K562 (cell line): Measurements from ENCODE around the gene UPK2.
"Not testable (repeated sequence)": the region's sequence is repeated elsewhere in the genome, so short reads cannot be mapped to it uniquely, and the experiment has no call there.

ENCODE experiments used
- CBX2 ChIP-seq: fragments of 200-600 bp; sonication (generic); IDR thresholded peaks from one replicate; pipeline ENCODE4 v1.6.1; 2012; ENCODE audit warnings: mild to moderate bottlenecking, low read length, inconsistent platforms; ENCODE audit not compliant: insufficient read depth, poor library complexity, severe bottlenecking
- EZH2 ChIP-seq: IDR thresholded peaks from 2 replicates; pipeline ENCODE4 v1.6.1; 2012; ENCODE audit warnings: low read depth, mild to moderate bottlenecking, inconsistent platforms, low read length, borderline replicate concordance
- HMG20B ChIP-seq: fragments of 250-450 bp; sonication (Bioruptor Pico); IDR thresholded peaks from 2 replicates; pipeline ENCODE4 v1.5.0; 2021; ENCODE audit warnings: mild to moderate bottlenecking
- KLF6 ChIP-seq: fragments of 250-450 bp; sonication (Bioruptor Pico); IDR thresholded peaks from 2 replicates; pipeline ENCODE4 v1.4.0; 2020; ENCODE audit warnings: mild to moderate bottlenecking, moderate library complexity, borderline replicate concordance
- MTF1 ChIP-seq: fragments of 250-450 bp; sonication (Bioruptor Pico); IDR thresholded peaks from 2 replicates; pipeline ENCODE4 v1.9.0; 2021; ENCODE audit warnings: moderate library complexity, mild to moderate bottlenecking, inconsistent platforms, borderline replicate concordance
- POLR2A ChIP-seq: fragments of 450-650 bp; conservative IDR thresholded peaks from 2 replicates; pipeline ENCODE4 v1.6.1; 2016
- TCF7L2 ChIP-seq: fragments of 150-350 bp; IDR thresholded peaks from 2 replicates; pipeline ENCODE4 v1.6.1; 2016; ENCODE audit warnings: low read depth, mild to moderate bottlenecking, low read length, moderate library complexity
- ZNF232 ChIP-seq: sonication (generic); formaldehyde crosslinking; IDR thresholded peaks from 2 replicates; pipeline ENCODE4 v1.8.0; 2022; ENCODE audit warnings: mild to moderate bottlenecking, missing genetic modification reagents
- TF ChIP-seq, protein P1 (sequence below), 3 experiments: IDR thresholded peaks in 2 of 3; conservative IDR thresholded peaks in 1 of 3; 2 replicates each; pipeline ENCODE4 v1.5.1; 2011 to 2012; ENCODE audit warnings: low read length in 3 of 3, mild to moderate bottlenecking in 3 of 3, control low read depth in 2 of 3, improper control_type of control experiment in 1 of 3, inconsistent platforms in 1 of 3, low read depth in 1 of 3, mixed read lengths in 1 of 3, moderate library complexity in 1 of 3; ENCODE audit not compliant: insufficient read depth in 2 of 3
- TF ChIP-seq, protein P2 (sequence below), 2 experiments: fragments of 200-800 bp in 1 of 2; sonication (Bioruptor generic) in 1 of 2; sonication (generic) in 1 of 2; formaldehyde crosslinking in 1 of 2; IDR thresholded peaks in 1 of 2; conservative IDR thresholded peaks in 1 of 2; 2 replicates each; pipeline versions ENCODE4 v1.5.0 to v1.6.1; 2016 to 2020; ENCODE audit warnings: missing compliant biosample characterization in 1 of 2, missing genetic modification characterization in 1 of 2, missing genetic modification reagents in 1 of 2

DNA sequence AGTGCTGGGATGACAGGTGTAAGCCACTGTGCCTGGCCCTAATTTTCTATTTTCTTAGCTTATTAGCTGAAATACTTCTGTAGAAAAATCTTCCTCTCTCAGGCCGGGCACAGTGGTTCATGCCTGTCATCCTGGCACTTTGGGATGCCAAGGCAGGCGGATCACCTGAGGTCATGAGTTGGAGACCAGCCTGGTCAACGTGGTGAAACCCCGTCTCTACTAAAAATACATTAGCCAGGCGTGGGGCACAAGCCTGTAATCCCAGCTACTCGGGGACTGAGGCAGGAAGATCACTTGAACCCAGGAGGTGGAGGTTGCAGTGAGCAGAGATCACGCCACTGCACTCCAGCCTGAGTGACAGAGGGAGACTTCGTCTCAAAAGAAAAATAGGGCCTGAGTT lies 28.2 kb downstream of the UPK2 start:
- not testable (repeated sequence) for TF ChIP-seq HMG20B (CRISPR knock-in tag); ZNF232 (CRISPR knock-in tag); EZH2; POLR2A; TCF7L2; CBX2; KLF6 (CRISPR knock-in tag); MTF1 (CRISPR knock-in tag)
- TF ChIP-seq, protein P1, sequence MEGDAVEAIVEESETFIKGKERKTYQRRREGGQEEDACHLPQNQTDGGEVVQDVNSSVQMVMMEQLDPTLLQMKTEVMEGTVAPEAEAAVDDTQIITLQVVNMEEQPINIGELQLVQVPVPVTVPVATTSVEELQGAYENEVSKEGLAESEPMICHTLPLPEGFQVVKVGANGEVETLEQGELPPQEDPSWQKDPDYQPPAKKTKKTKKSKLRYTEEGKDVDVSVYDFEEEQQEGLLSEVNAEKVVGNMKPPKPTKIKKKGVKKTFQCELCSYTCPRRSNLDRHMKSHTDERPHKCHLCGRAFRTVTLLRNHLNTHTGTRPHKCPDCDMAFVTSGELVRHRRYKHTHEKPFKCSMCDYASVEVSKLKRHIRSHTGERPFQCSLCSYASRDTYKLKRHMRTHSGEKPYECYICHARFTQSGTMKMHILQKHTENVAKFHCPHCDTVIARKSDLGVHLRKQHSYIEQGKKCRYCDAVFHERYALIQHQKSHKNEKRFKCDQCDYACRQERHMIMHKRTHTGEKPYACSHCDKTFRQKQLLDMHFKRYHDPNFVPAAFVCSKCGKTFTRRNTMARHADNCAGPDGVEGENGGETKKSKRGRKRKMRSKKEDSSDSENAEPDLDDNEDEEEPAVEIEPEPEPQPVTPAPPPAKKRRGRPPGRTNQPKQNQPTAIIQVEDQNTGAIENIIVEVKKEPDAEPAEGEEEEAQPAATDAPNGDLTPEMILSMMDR (IDR thresholded peaks at IDR 0.05 in 2 of 3, conservative IDR thresholded peaks at IDR 0.05 in 1 of 3; ENCODE audit: insufficient read depth in 2 of 3, low read depth in 1 of 3, low read length in 3 of 3), result not testable (repeated sequence)
- TF ChIP-seq, protein P2, sequence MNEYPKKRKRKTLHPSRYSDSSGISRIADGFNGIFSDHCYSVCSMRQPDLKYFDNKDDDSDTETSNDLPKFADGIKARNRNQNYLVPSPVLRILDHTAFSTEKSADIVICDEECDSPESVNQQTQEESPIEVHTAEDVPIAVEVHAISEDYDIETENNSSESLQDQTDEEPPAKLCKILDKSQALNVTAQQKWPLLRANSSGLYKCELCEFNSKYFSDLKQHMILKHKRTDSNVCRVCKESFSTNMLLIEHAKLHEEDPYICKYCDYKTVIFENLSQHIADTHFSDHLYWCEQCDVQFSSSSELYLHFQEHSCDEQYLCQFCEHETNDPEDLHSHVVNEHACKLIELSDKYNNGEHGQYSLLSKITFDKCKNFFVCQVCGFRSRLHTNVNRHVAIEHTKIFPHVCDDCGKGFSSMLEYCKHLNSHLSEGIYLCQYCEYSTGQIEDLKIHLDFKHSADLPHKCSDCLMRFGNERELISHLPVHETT (CRISPR knock-in tag; conservative IDR thresholded peaks at IDR 0.05 in 1 of 2, IDR thresholded peaks at IDR 0.05 in 1 of 2), result not testable (repeated sequence)
